Fibroblast of lung (primary cell): Measurements from ENCODE around the gene SORL1.

ENCODE experiments used
- EZH2 ChIP-seq: IDR thresholded peaks from 2 replicates; pipeline ENCODE4 v1.5.1; 2012; ENCODE audit warnings: low read length, control low read depth, mild to moderate bottlenecking; ENCODE audit errors: missing control alignments
- TF ChIP-seq, protein P1 (sequence below), 2 donors: IDR thresholded peaks in 1 of 2; conservative IDR thresholded peaks in 1 of 2; 1 replicate in 1 of 2; 2 replicates in 1 of 2; pipeline ENCODE4 v1.5.1; 2011 to 2012; ENCODE audit warnings: low read length in 2 of 2, control low read depth in 1 of 2, inconsistent platforms in 1 of 2, low read depth in 1 of 2, mild to moderate bottlenecking in 1 of 2

GRCh38 chr11:121645001-121645400 is 192.9 kb downstream of the SORL1 start:
- TF ChIP-seq, protein P1, sequence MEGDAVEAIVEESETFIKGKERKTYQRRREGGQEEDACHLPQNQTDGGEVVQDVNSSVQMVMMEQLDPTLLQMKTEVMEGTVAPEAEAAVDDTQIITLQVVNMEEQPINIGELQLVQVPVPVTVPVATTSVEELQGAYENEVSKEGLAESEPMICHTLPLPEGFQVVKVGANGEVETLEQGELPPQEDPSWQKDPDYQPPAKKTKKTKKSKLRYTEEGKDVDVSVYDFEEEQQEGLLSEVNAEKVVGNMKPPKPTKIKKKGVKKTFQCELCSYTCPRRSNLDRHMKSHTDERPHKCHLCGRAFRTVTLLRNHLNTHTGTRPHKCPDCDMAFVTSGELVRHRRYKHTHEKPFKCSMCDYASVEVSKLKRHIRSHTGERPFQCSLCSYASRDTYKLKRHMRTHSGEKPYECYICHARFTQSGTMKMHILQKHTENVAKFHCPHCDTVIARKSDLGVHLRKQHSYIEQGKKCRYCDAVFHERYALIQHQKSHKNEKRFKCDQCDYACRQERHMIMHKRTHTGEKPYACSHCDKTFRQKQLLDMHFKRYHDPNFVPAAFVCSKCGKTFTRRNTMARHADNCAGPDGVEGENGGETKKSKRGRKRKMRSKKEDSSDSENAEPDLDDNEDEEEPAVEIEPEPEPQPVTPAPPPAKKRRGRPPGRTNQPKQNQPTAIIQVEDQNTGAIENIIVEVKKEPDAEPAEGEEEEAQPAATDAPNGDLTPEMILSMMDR (conservative IDR thresholded peaks at IDR 0.05 in 1 of 2, IDR thresholded peaks at IDR 0.05 in 1 of 2; ENCODE audit: low read depth in 1 of 2, low read length in 2 of 2), result no peak
- TF ChIP-seq EZH2, result no peak
